K562 (cell line): ENCODE data around the gene UBALD2. TPM values are rescaled to one million over a fixed set of nuclear protein-coding genes. Genes with fewer than 3 reads are reported as not detected.

Experiments used
- ATAC-seq: fragments of 200-7000 bp; cut with Tn5 transposase; 3 replicates; pipeline ENCODE4 v1.9.1; 2020; ENCODE audit warnings: moderate library complexity
- BruUV-seq: library from RNA; stranded (reverse); fragments of 400-500 nt; replicated peaks from 2 replicates; lab custom pipeline; 2021; lab: Mats Ljungman, UMichigan
- CTCF ChIA-PET: fragments of 300-600 bp; formaldehyde crosslinking; extraction: SDS; loops from one replicate; lab custom pipeline; 2021; ENCODE audit warnings: low intra/inter-chr PET ratio; lab: Yijun Ruan, JAX
- POLR2A ChIA-PET: fragments of 300-600, 350-650 bp; sonication (Branson Sonifier 250); formaldehyde crosslinking; extraction: SDS; loops from one replicate; lab custom pipeline; 2021; ENCODE audit warnings: antibody characterized with exemption, inconsistent platforms; lab: Yijun Ruan, JAX
- DNase-seq, 4 experiments: peaks; one replicate each; pipeline versions ENCODE4 v3.0.0 to v3.0.0-alpha.2; 2011 to 2018; ENCODE audit warnings: low spot score in 3 of 4, mixed read lengths in 3 of 4; ENCODE audit errors: extremely low read depth in 1 of 4
- FAIRE-seq: peaks from 2 replicates; lab custom pipeline; 2011; peaks lifted over from hg19 to GRCh38; lab: Jason Lieb, UNC
- H2AFZ ChIP-seq: 2 replicates; pipeline ENCODE4 v1.6.0; 2011; ENCODE audit warnings: low read depth, low read length, control low read depth, inconsistent platforms
- H3K27ac ChIP-seq: fragments of 200-600 bp; 3 replicates; pipeline ENCODE4 v1.8.0; 2011; ENCODE audit warnings: low read depth, mild to moderate bottlenecking, control low read depth, inconsistent platforms, low read length, moderate library complexity, mixed read lengths; ENCODE audit errors: extremely low read depth
- H3K27me3 ChIP-seq, 2 experiments: fragments of 300-600 bp in 1 of 2; 2 replicates in 1 of 2; 3 replicates in 1 of 2; pipeline versions ENCODE4 v1.6.0 to v1.8.0; 2011; ENCODE audit warnings: inconsistent platforms in 2 of 2, low read length in 2 of 2, mild to moderate bottlenecking in 1 of 2, mixed read lengths in 1 of 2, moderate library complexity in 1 of 2; ENCODE audit not compliant: control insufficient read depth in 2 of 2, insufficient read depth in 2 of 2
- H3K36me3 ChIP-seq: fragments of 300-600 bp; 3 replicates; pipeline ENCODE4 v1.8.0; 2011; ENCODE audit warnings: mild to moderate bottlenecking, low read length, inconsistent platforms; ENCODE audit not compliant: control insufficient read depth, insufficient read depth
- H3K4me1 ChIP-seq, 2 experiments: fragments of 200-600 bp in 1 of 2; replicated peaks in 1 of 2; 2 replicates in 1 of 2; 3 replicates in 1 of 2; pipeline versions ENCODE4 v1.5.1 to v1.8.0; 2011; ENCODE audit warnings: inconsistent platforms in 2 of 2, low read length in 2 of 2, mild to moderate bottlenecking in 1 of 2, mixed read lengths in 1 of 2, moderate library complexity in 1 of 2; ENCODE audit not compliant: control insufficient read depth in 2 of 2, insufficient read depth in 2 of 2
- H3K4me2 ChIP-seq: 2 replicates; pipeline ENCODE4 v1.6.1; 2011; ENCODE audit warnings: low read length, control low read depth, inconsistent platforms, mixed read lengths; ENCODE audit not compliant: insufficient read depth
- H3K4me3 ChIP-seq: fragments of 200-600 bp; sonication (generic), shearing (Covaris generic); 2 replicates; pipeline ENCODE4 v1.5.1; 2016; ENCODE audit warnings: control low read depth, inconsistent platforms
- H3K79me2 ChIP-seq: fragments of 200-600 bp; 3 replicates; pipeline ENCODE4 v1.8.0; 2011; ENCODE audit warnings: low read length, inconsistent platforms; ENCODE audit not compliant: control insufficient read depth, insufficient read depth
- H3K9ac ChIP-seq, 2 experiments: 2 replicates each; pipeline versions ENCODE4 v1.6.0 to v1.6.1; 2011; ENCODE audit warnings: low read depth in 2 of 2, low read length in 2 of 2, control low read depth in 1 of 2, inconsistent platforms in 1 of 2, mild to moderate bottlenecking in 1 of 2, mixed read lengths in 1 of 2; ENCODE audit not compliant: insufficient read depth in 1 of 2
- H3K9me1 ChIP-seq: one replicate; pipeline ENCODE4 v1.6.0; 2011; ENCODE audit warnings: inconsistent platforms, mild to moderate bottlenecking, low read length, moderate library complexity; ENCODE audit not compliant: control insufficient read depth, insufficient read depth
- H3K9me3 ChIP-seq: replicated peaks from 2 replicates; pipeline ENCODE4 v1.5.1; 2011; ENCODE audit warnings: low read depth, low read length, inconsistent platforms; ENCODE audit not compliant: control insufficient read depth, insufficient read depth
- H4K20me1 ChIP-seq: replicated peaks from 2 replicates; pipeline ENCODE4 v1.6.1; 2011; ENCODE audit warnings: low read length, inconsistent platforms, mixed read lengths; ENCODE audit not compliant: control insufficient read depth, insufficient read depth
- BCLAF1 ChIP-seq, 2 experiments: fragments of 450-650 bp in 1 of 2; IDR thresholded peaks; 2 replicates each; pipeline ENCODE4 v1.6.1; 2011 to 2017; ENCODE audit warnings: low read depth in 2 of 2, antibody characterized with exemption in 1 of 2, borderline replicate concordance in 1 of 2, low read length in 1 of 2, mild to moderate bottlenecking in 1 of 2, mixed read lengths in 1 of 2; ENCODE audit not compliant: control insufficient read depth in 1 of 2
- GABPB1 ChIP-seq: sonication (generic); formaldehyde crosslinking; IDR thresholded peaks from 2 replicates; pipeline ENCODE4 v1.8.0; 2022; ENCODE audit warnings: mild to moderate bottlenecking, missing genetic modification reagents
- HMBOX1 ChIP-seq: sonication (generic); IDR thresholded peaks from 2 replicates; pipeline ENCODE4 v1.6.1; 2016
- IRF1 ChIP-seq: sonication (generic); formaldehyde crosslinking; IDR thresholded peaks from 2 replicates; pipeline ENCODE4 v1.8.0; 2022; ENCODE audit warnings: missing genetic modification reagents, mild to moderate bottlenecking, borderline replicate concordance
- KDM1A ChIP-seq, 2 experiments: fragments of 450-650 bp; IDR thresholded peaks; 2 replicates each; pipeline ENCODE4 v1.6.1; 2016; ENCODE audit warnings: mild to moderate bottlenecking in 2 of 2
- LCOR ChIP-seq: sonication (generic); formaldehyde crosslinking; IDR thresholded peaks from 2 replicates; pipeline ENCODE4 v1.8.0; 2022; ENCODE audit warnings: mild to moderate bottlenecking, missing genetic modification reagents
- LEF1 ChIP-seq: fragments of 450-650 bp; IDR thresholded peaks from 2 replicates; pipeline ENCODE4 v1.6.1; 2016; ENCODE audit warnings: mild to moderate bottlenecking
- MTA2 ChIP-seq: fragments of 450-650 bp; IDR thresholded peaks from 2 replicates; pipeline ENCODE4 v1.6.1; 2016; ENCODE audit warnings: low read depth
- NFE2L1 ChIP-seq: fragments of 450-650 bp; IDR thresholded peaks from 2 replicates; pipeline ENCODE4 v1.6.1; 2016; ENCODE audit warnings: missing genetic modification characterization, low read depth, mild to moderate bottlenecking, missing compliant biosample characterization, moderate library complexity, borderline replicate concordance
- NR2C2 ChIP-seq, 2 experiments: fragments of 200-800 bp in 1 of 2; sonication (Bioruptor generic) in 1 of 2; sonication (generic) in 1 of 2; formaldehyde crosslinking in 1 of 2; IDR thresholded peaks; 2 replicates each; pipeline versions ENCODE4 v1.6.1 to v1.8.0; 2016 to 2022; ENCODE audit warnings: mild to moderate bottlenecking in 1 of 2, missing compliant biosample characterization in 1 of 2, missing genetic modification characterization in 1 of 2, missing genetic modification reagents in 1 of 2
- RBFOX2 ChIP-seq: fragments of 200-400 bp; formaldehyde crosslinking; IDR thresholded peaks from 2 replicates; pipeline ENCODE4 v1.6.1; 2017; ENCODE audit warnings: low read depth, mild to moderate bottlenecking, low read length, moderate library complexity
- SAFB ChIP-seq: fragments of 200-400 bp; formaldehyde crosslinking; IDR thresholded peaks from 2 replicates; pipeline ENCODE4 v1.6.1; 2017; ENCODE audit warnings: low read depth, low read length, borderline replicate concordance
- SREBF2 ChIP-seq: sonication (generic); formaldehyde crosslinking; IDR thresholded peaks from 2 replicates; pipeline ENCODE4 v1.4.0; 2020; ENCODE audit warnings: mild to moderate bottlenecking, missing genetic modification reagents
- WGBS: fragments of 100-300 bp; shearing (Covaris generic); methylation state at CpG from one replicate; pipeline ENCODE4 v1.1.6; 2016; ENCODE audit warnings: low coverage, mixed read lengths; ENCODE audit not compliant: insufficient coverage; ENCODE audit errors: missing lambda C conversion rate; 5-methylcytosine and 5-hydroxymethylcytosine counted together
- in situ Hi-C: fragments of 300-500 bp; cut with MboI; formaldehyde crosslinking; loops from 4 replicates; pipeline ENCODE4 v1.15.0; 2018; ENCODE audit warnings: inconsistent platforms, mixed read lengths
- intact Hi-C: fragments of 100-400 bp; cut with micrococcal nuclease; formaldehyde crosslinking; loops from 2 replicates; pipeline ENCODE4 v1.14.2; 2022
- polyA plus RNA-seq, 8 experiments: library from polyadenylated mRNA; depleted of rRNA in 4 of 8; stranded (reverse) in 5 of 8; unstranded in 3 of 8; fragments of >200 nt; fragmentation: Nextera tagmentation in 2 of 8; fragmentation: Illumina TruSeq in 1 of 8; extraction: Ambion mirVana in 2 of 8; extraction: Trizol in 1 of 8; gene quantifications; 2 replicates each; pipeline versions ENCODE4 v1.2.1 to v1.2.3, GENCODE V29; 2011 to 2014; ENCODE audit warnings: inconsistent platforms in 1 of 8, missing spikeins in 1 of 8
- total RNA-seq, 7 experiments: library from RNA; depleted of rRNA in 6 of 7; stranded (reverse); fragments of >200 nt in 6 of 7; fragmentation: Illumina TruSeq in 2 of 7; extraction: Trizol in 2 of 7; gene quantifications; 2 replicates each; pipeline versions ENCODE4 v1.2.1 to v1.2.3, GENCODE V29; 2011 to 2021; ENCODE audit warnings: low replicate concordance in 1 of 7

UBALD2 gene
- total and polyA plus RNA-seq, 9 of the 15 experiments (the other 6 are each of a cell fraction or from before 2014, with no cell fraction given): 2.3 to 94.1 (median 25.3) TPM

- POLR2A ChIA-PET: interaction anchor here (0.5 to 17.8 kb wide), 6 partner anchors 10 to 1596 kb away, joined by 3 to 227 read pairs (median 6); no protein-coding TSS in a partner anchor
- Histone ChIP-seq H3K9me1 (no peaks in the 10 kb centered on the region), H3K9me3 (no peaks in the 10 kb centered on the region), H3K4me3 (peak overlapping the region; percentile 51), H3K79me2 (peaks cover 69% of the 10 kb centered on the region), H3K27me3 (no peaks in the 10 kb centered on the region), H3K4me1 (peaks cover 27 to 38% of the 10 kb centered on the region in 2 experiments; a peak in 4 of 5 replicates), H2AFZ (peak overlapping the region; percentile 69), H3K27ac (peak overlapping the region; percentile 85), H3K36me3 (0 out of 3 replicates have a peak, but pooled peaks cover 3% of the 10 kb centered on the region), H4K20me1 (no peaks in the 10 kb centered on the region), H3K4me2 (peak overlapping the region; percentile 75), H3K9ac (peak overlapping the region; percentile 67 to 97; a peak in 3 of 4 replicates)
- 1% methylated on average over 39 of the region's 75 CpGs for WGBS
- in situ Hi-C loops: no loop called here
- CTCF ChIA-PET: no interaction called here
- ATAC-seq (peak; percentile 48), FAIRE-seq (no peak), DNase-seq (peak in 3 of 4 experiments; percentile 19 to 48 (median 44))
- BruUV-seq: no TSS peak
- intact Hi-C loops: loop anchor here (2.0 to 5.0 kb wide), 2 partner anchors 29 to 57 kb away; no protein-coding TSS in a partner anchor
- no peak for TF ChIP-seq LEF1
- TF ChIP-seq RBFOX2: peak; percentile 77
- TF ChIP-seq SREBF2 (CRISPR knock-in tag): no peak
- TF ChIP-seq NFE2L1 (tag): no peak
- TF ChIP-seq LCOR: no peak
- no peak for TF ChIP-seq GABPB1 (CRISPR knock-in tag)
- TF ChIP-seq NR2C2 (CRISPR knock-in tag; IDR thresholded peaks at IDR 0.05): no peak
- no peak for TF ChIP-seq NR2C2 (tag; IDR thresholded peaks at IDR 0.05)
- TF ChIP-seq BCLAF1 (IDR thresholded peaks at IDR 0.05; ENCODE audit: borderline replicate concordance in 1 of 2, control insufficient read depth in 1 of 2, low read depth in 2 of 2, low read length in 1 of 2): no peak
- TF ChIP-seq KDM1A (IDR thresholded peaks at IDR 0.05): no peak
- TF ChIP-seq HMBOX1: no peak
- no peak for TF ChIP-seq MTA2
- no peak for TF ChIP-seq IRF1
- TF ChIP-seq SAFB: peak; percentile 70
Measured at GRCh38 chr17:76239538-76240274, 25.4 kb upstream of the UBALD2 start.
